Liver (tissue), 9 donors: ENCODE measurements around the gene RNF214. TPM values are rescaled to one million over a fixed set of nuclear protein-coding genes. Genes with fewer than 3 reads are reported as not detected.

Source experiments
- DNase-seq: peaks from one replicate; pipeline ENCODE4 v3.0.0-alpha.2; 2017; ENCODE audit warnings: low spot score
- H3K27ac ChIP-seq, 2 donors: one replicate each; pipeline ENCODE4 v1.7.0; 2013; ENCODE audit warnings: inconsistent platforms in 2 of 2, low read length in 2 of 2, control low read depth in 1 of 2, low read depth in 1 of 2, mild to moderate bottlenecking in 1 of 2
- H3K27me3 ChIP-seq, 4 donors: one replicate each; pipeline versions ENCODE4 v1.6.1 to v1.7.0; 2013; ENCODE audit warnings: low read length in 3 of 4, inconsistent platforms in 1 of 4, mild to moderate bottlenecking in 1 of 4, moderate library complexity in 1 of 4; ENCODE audit not compliant: control insufficient read depth in 4 of 4, insufficient read depth in 4 of 4
- H3K36me3 ChIP-seq, 4 donors: one replicate each; pipeline versions ENCODE4 v1.6.1 to v1.7.0; 2013; ENCODE audit warnings: low read length in 3 of 4, mild to moderate bottlenecking in 3 of 4, low read depth in 1 of 4, moderate library complexity in 1 of 4; ENCODE audit not compliant: control insufficient read depth in 4 of 4, insufficient read depth in 3 of 4
- H3K4me1 ChIP-seq, 4 donors: one replicate each; pipeline versions ENCODE4 v1.6.1 to v1.7.0; 2013; ENCODE audit warnings: low read length in 3 of 4, mild to moderate bottlenecking in 3 of 4, moderate library complexity in 1 of 4; ENCODE audit not compliant: control insufficient read depth in 4 of 4, insufficient read depth in 4 of 4
- H3K4me3 ChIP-seq, 3 donors: one replicate each; pipeline versions ENCODE4 v1.6.1 to v1.7.0; 2013; ENCODE audit warnings: low read length in 3 of 3, control low read depth in 1 of 3, low read depth in 1 of 3, mild to moderate bottlenecking in 1 of 3
- H3K9ac ChIP-seq, 2 donors: one replicate each; pipeline ENCODE4 v1.7.0; 2013; ENCODE audit warnings: low read length in 2 of 2, mild to moderate bottlenecking in 2 of 2, moderate library complexity in 2 of 2, control low read depth in 1 of 2, low read depth in 1 of 2
- H3K9me3 ChIP-seq, 4 donors: one replicate each; pipeline versions ENCODE4 v1.6.1 to v1.7.0; 2013; ENCODE audit warnings: low read length in 3 of 4; ENCODE audit not compliant: control insufficient read depth in 4 of 4
- EGR1 ChIP-seq, 2 donors: IDR thresholded peaks; 2 replicates each; pipeline ENCODE4 v1.6.1; 2016 to 2018; ENCODE audit warnings: antibody characterized with exemption in 2 of 2, low read depth in 2 of 2
- FOXA1 ChIP-seq: IDR thresholded peaks from 2 replicates; pipeline ENCODE4 v1.6.1; 2016; ENCODE audit warnings: antibody characterized with exemption
- FOXA2 ChIP-seq: IDR thresholded peaks from 2 replicates; pipeline ENCODE4 v1.6.1; 2016; ENCODE audit warnings: antibody characterized with exemption
- GABPA ChIP-seq, 2 donors: IDR thresholded peaks in 1 of 2; conservative IDR thresholded peaks in 1 of 2; 2 replicates each; pipeline ENCODE4 v1.6.1; 2016; ENCODE audit warnings: antibody characterized with exemption in 2 of 2, mild to moderate bottlenecking in 1 of 2, moderate library complexity in 1 of 2
- HNF4A ChIP-seq, 2 donors: conservative IDR thresholded peaks; 2 replicates each; pipeline ENCODE4 v1.6.1; 2016; ENCODE audit warnings: antibody characterized with exemption in 2 of 2, mild to moderate bottlenecking in 2 of 2
- HNF4G ChIP-seq: IDR thresholded peaks from 2 replicates; pipeline ENCODE4 v1.6.1; 2016; ENCODE audit warnings: antibody characterized with exemption
- JUND ChIP-seq, 2 donors: IDR thresholded peaks; 2 replicates each; pipeline ENCODE4 v1.6.1; 2016; ENCODE audit warnings: antibody characterized with exemption in 2 of 2
- NR2F2 ChIP-seq: IDR thresholded peaks from 2 replicates; pipeline ENCODE4 v1.6.1; 2016; ENCODE audit warnings: antibody characterized with exemption
- RAD21 ChIP-seq, 2 donors: IDR thresholded peaks; 2 replicates each; pipeline ENCODE4 v1.6.1; 2016; ENCODE audit warnings: antibody characterized with exemption in 2 of 2, mild to moderate bottlenecking in 2 of 2
- RXRA ChIP-seq, 2 donors: IDR thresholded peaks; 2 replicates each; pipeline ENCODE4 v1.6.1; 2017 to 2018; ENCODE audit warnings: antibody characterized with exemption in 2 of 2, mild to moderate bottlenecking in 1 of 2
- SP1 ChIP-seq: IDR thresholded peaks from 2 replicates; pipeline ENCODE4 v1.6.1; 2018; ENCODE audit warnings: antibody characterized with exemption, mild to moderate bottlenecking
- TAF1 ChIP-seq: conservative IDR thresholded peaks from 2 replicates; pipeline ENCODE4 v1.6.1; 2016; ENCODE audit warnings: antibody characterized with exemption, mild to moderate bottlenecking
- YY1 ChIP-seq: IDR thresholded peaks from 2 replicates; pipeline ENCODE4 v1.6.1; 2016; ENCODE audit warnings: antibody characterized with exemption, mild to moderate bottlenecking
- whole genome bisulfite sequencing: extraction: QIAGEN DNeasy Blood & Tissue Kit; methylation state at CpG from one replicate; pipeline ENCODE4 v1.1.7; 2013; 5-methylcytosine and 5-hydroxymethylcytosine counted together
- polyA plus RNA-seq, 2 donors: library from polyadenylated mRNA; stranded (reverse) in 1 of 2; unstranded in 1 of 2; fragments of 200-250 nt in 1 of 2; fragments of >200 nt in 1 of 2; fragmentation: Nextera tagmentation in 1 of 2; extraction: Ambion mirVana in 1 of 2; gene quantifications; one replicate each; pipeline versions ENCODE4 v1.2.1 to v1.2.3, GENCODE V29; 2013 to 2015
- total RNA-seq, 2 donors: library from RNA; depleted of rRNA; stranded (reverse); fragments of >200 nt; gene quantifications; one replicate each; pipeline ENCODE4 v1.2.3, GENCODE V29; 2014
- TF ChIP-seq, protein P1 (sequence below): IDR thresholded peaks from 2 replicates; pipeline ENCODE4 v1.6.1; 2016; ENCODE audit warnings: antibody characterized with exemption
- TF ChIP-seq, protein P2 (sequence below): IDR thresholded peaks from 2 replicates; pipeline ENCODE4 v1.6.1; 2016; ENCODE audit warnings: antibody characterized with exemption
- TF ChIP-seq, protein P3 (sequence below): IDR thresholded peaks from 2 replicates; pipeline ENCODE4 v1.6.1; 2016; ENCODE audit warnings: antibody characterized with exemption
- TF ChIP-seq, protein P4 (sequence below): fragments of 150-350 bp; IDR thresholded peaks from 2 replicates; pipeline ENCODE4 v1.5.1; 2017; ENCODE audit warnings: improper control_type of control experiment, low read depth, low read length; ENCODE audit not compliant: missing input control
- donor health status: healthy.
- donor health status: healthy.
- donor health status: healthy.
- donor health status: healthy.
- donor health status: healthy.

Gene RNF214
- total and polyA plus RNA-seq, 4 donors, result 4.6 to 6.2 (median 6.0) TPM

DNA sequence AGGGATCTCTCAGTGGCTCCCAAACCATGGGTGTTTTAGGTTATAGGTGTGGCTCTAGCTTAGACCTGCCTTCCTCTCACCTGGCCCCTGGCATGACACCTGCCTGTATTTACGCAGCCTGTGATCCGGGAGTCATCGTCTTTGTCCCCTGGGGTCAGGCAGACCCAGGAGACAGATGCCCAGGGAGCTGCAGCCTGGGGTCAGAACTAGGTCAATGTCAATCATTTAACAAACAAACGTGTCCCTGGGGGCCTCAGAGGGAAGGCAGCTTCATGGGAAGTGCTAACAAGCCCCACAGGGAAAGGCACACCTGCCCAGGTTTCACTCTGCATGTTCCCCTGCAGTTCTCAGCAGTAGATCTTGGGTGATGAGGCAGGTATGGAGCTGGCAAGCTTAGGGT, 70.6 kb downstream of the RNF214 start:
- no peaks in the 10 kb centered on the region for H3K36me3 ChIP-seq
- H3K27me3 ChIP-seq, result no peaks in the 10 kb centered on the region
- WGBS, result 43% methylated on average over 4 of the region's 4 CpGs
- H3K4me1 ChIP-seq, result peaks cover 10 to 47% (median 36%) of the 10 kb centered on the region in 4 donors
- no peaks in the 10 kb centered on the region for H3K9me3 ChIP-seq
- H3K9ac ChIP-seq, result no peak overlapping the region
- H3K27ac ChIP-seq, result no peak overlapping the region
- peak; percentile 40 for DNase-seq
- H3K4me3 ChIP-seq, result no peak overlapping the region
- no peak for TF ChIP-seq NR2F2
- TF ChIP-seq HNF4A (conservative IDR thresholded peaks at IDR 0.05), result no peak
- no peak for TF ChIP-seq HNF4G
- TF ChIP-seq RAD21 (IDR thresholded peaks at IDR 0.05), result no peak
- TF ChIP-seq, protein P1, sequence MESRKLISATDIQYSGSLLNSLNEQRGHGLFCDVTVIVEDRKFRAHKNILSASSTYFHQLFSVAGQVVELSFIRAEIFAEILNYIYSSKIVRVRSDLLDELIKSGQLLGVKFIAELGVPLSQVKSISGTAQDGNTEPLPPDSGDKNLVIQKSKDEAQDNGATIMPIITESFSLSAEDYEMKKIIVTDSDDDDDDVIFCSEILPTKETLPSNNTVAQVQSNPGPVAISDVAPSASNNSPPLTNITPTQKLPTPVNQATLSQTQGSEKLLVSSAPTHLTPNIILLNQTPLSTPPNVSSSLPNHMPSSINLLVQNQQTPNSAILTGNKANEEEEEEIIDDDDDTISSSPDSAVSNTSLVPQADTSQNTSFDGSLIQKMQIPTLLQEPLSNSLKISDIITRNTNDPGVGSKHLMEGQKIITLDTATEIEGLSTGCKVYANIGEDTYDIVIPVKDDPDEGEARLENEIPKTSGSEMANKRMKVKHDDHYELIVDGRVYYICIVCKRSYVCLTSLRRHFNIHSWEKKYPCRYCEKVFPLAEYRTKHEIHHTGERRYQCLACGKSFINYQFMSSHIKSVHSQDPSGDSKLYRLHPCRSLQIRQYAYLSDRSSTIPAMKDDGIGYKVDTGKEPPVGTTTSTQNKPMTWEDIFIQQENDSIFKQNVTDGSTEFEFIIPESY, result no peak
- TF ChIP-seq RXRA (IDR thresholded peaks at IDR 0.05), result no peak
- TF ChIP-seq EGR1 (IDR thresholded peaks at IDR 0.05; ENCODE audit: low read depth in 2 of 2), result no peak
- TF ChIP-seq, protein P2, sequence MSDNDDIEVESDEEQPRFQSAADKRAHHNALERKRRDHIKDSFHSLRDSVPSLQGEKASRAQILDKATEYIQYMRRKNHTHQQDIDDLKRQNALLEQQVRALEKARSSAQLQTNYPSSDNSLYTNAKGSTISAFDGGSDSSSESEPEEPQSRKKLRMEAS, result no peak
- no peak for TF ChIP-seq FOXA1
- no peak for TF ChIP-seq SP1
- TF ChIP-seq YY1, result no peak
- no peak for TF ChIP-seq JUND (IDR thresholded peaks at IDR 0.05)
- no peak for TF ChIP-seq TAF1
- no peak for TF ChIP-seq GABPA (IDR thresholded peaks at IDR 0.05 in 1 of 2, conservative IDR thresholded peaks at IDR 0.05 in 1 of 2)

DNA sequence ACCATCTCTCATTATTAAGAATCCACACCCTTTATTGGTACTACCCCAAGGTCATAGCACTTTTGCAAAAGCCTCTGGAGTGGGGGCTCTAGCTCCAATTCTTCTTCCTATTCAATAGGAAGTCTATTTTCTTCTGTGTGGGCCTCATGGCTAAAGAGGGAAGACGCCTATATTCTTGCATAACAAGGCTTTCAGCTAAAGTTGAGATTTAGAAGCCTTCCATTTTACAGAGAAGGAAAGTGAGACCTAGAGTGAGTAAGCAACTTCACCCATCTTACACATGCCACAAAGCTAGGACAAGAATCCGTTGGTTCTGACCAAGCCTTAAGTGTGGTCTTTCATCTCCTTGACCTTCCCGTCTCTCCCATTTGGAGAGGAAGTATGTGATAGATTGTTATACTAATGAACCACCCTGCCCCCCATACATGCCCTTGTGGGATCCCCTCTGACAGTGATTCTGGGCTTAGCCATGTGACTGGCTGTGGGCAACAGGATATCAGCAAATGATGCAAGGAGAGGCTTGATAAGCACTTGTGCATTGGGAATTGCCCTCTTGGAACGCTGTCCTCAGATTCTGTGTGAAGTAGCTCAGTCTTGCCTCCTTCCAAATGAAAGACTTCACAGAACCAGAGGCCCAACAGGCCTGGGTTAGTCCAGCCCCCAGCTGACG, 71.3 kb downstream of the RNF214 start:
- no peak for DNase-seq
- Histone ChIP-seq H3K9ac (no peak overlapping the region), H3K27me3 (no peaks in the 10 kb centered on the region), H3K4me3 (no peak overlapping the region), H3K27ac (no peak overlapping the region), H3K36me3 (no peaks in the 10 kb centered on the region), H3K9me3 (no peaks in the 10 kb centered on the region), H3K4me1 (peaks cover 10 to 40% (median 33%) of the 10 kb centered on the region in 4 donors)
- TF ChIP-seq FOXA1 (no peak), EGR1 (IDR thresholded peaks at IDR 0.05; ENCODE audit: low read depth in 2 of 2) (no peak), FOXA2 (no peak), HNF4A (conservative IDR thresholded peaks at IDR 0.05) (no peak)
- TF ChIP-seq, protein P3, sequence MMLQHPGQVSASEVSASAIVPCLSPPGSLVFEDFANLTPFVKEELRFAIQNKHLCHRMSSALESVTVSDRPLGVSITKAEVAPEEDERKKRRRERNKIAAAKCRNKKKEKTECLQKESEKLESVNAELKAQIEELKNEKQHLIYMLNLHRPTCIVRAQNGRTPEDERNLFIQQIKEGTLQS, result no peak
- WGBS, result 88% methylated on average over 5 of the region's 5 CpGs

DNA sequence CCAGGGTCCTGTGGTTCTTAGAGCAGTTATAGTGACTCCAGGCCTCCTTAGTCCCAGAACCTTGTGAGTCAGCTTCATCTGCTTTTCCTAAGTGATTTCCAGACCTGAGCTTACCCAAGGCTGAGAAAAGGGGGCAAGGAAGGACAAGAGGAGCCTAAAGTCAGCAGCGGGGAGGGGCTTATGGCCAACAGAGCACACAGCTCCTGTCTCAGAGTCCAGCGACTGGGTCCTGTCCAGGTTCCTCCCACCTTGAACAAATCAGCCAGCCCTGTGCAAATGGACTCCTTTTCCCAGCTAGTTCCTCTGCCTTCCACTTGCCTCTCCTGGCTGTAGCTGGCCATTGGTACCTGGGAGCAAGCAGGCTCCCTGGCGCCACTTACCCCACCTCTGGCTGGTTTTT, 72.7 kb downstream of the RNF214 start:
- H3K27me3 ChIP-seq, result no peaks in the 10 kb centered on the region
- TF ChIP-seq FOXA1 (no peak), HNF4G (no peak), SP1 (no peak), FOXA2 (no peak), YY1 (no peak), RXRA (IDR thresholded peaks at IDR 0.05) (no peak), JUND (IDR thresholded peaks at IDR 0.05) (no peak), TAF1 (no peak)
- TF ChIP-seq, protein P2, result no peak
- TF ChIP-seq, protein P4, sequence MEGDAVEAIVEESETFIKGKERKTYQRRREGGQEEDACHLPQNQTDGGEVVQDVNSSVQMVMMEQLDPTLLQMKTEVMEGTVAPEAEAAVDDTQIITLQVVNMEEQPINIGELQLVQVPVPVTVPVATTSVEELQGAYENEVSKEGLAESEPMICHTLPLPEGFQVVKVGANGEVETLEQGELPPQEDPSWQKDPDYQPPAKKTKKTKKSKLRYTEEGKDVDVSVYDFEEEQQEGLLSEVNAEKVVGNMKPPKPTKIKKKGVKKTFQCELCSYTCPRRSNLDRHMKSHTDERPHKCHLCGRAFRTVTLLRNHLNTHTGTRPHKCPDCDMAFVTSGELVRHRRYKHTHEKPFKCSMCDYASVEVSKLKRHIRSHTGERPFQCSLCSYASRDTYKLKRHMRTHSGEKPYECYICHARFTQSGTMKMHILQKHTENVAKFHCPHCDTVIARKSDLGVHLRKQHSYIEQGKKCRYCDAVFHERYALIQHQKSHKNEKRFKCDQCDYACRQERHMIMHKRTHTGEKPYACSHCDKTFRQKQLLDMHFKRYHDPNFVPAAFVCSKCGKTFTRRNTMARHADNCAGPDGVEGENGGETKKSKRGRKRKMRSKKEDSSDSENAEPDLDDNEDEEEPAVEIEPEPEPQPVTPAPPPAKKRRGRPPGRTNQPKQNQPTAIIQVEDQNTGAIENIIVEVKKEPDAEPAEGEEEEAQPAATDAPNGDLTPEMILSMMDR, result no peak
- TF ChIP-seq, protein P1, result no peak
- H3K4me1 ChIP-seq, result peaks cover 7 to 27% (median 19%) of the 10 kb centered on the region in 4 donors
- no peak overlapping the region for H3K9ac ChIP-seq
- no peaks in the 10 kb centered on the region for H3K9me3 ChIP-seq
- WGBS, result 97% methylated on average over 3 of the region's 3 CpGs
- no peak for DNase-seq
- no peak overlapping the region for H3K4me3 ChIP-seq
- H3K36me3 ChIP-seq, result no peaks in the 10 kb centered on the region
- H3K27ac ChIP-seq, result no peak overlapping the region
